ENCODE data around the gene RPSA. TPM values are rescaled to one million over a fixed set of nuclear protein-coding genes. Genes with fewer than 3 reads are reported as not detected.

RPSA gene
- 100 to 1,000 TPM; 644 to 857 (median 730) TPM for total RNA-seq

GRCh38 chr3:39406368-39407258, at the start of gene RPSA:
Gene RPSA, plus strand, starts transcription at chr3:39406720. Its CDS starts 934 bp downstream, at chr3:39407654.
- TF ChIP-seq CTCF (IDR thresholded peaks at IDR 0.05 in 4 of 5, conservative IDR thresholded peaks at IDR 0.05 in 1 of 5), result peak in 4 of 5 experiments; percentile 44 to 54 (median 54)
- peak; percentile 95 to 97 for TF ChIP-seq POLR2A (IDR thresholded peaks at IDR 0.05)
- Histone ChIP-seq H3K9me3 (no peaks in the 10 kb centered on the region), H3K4me1 (peaks cover 17 to 23% of the 10 kb centered on the region in 2 donors), H3K27ac (peak within 1 kb of the TSS; percentile 83 to 96 (median 88)), H3K4me3 (peak within 1 kb of the TSS; percentile 75 to 87 (median 83)), H3K27me3 (no peaks in the 10 kb centered on the region), H3K36me3 (peaks cover 0 to 35% of the 10 kb centered on the region in 2 donors)
- intact Hi-C loops (cut with DNase I; ENCODE audit: low total_unique reads), result loop anchor here (1.0 to 5.0 kb wide), 2 partner anchors 22 to 1051 kb away; partner anchors contain the start of gene RPL14
- in situ Hi-C loops (cut with MboI; ENCODE audit: low sequenced_read_pairs in 4 of 4), result loop anchor here in 1 of 4 donors (25.0 kb wide), 1 partner anchor 906 kb away; the partner anchor contains the start of gene EIF1B
- peak; percentile 93 to 94 for DNase-seq
- peak; percentile 99 to 100 for ATAC-seq

GRCh38 chr3:39358333-39358732, 48.2 kb upstream of the RPSA start:
- Histone ChIP-seq H3K4me1 (no peaks in the 10 kb centered on the region), H3K36me3 (no peaks in the 10 kb centered on the region), H3K4me3 (no peak overlapping the region), H3K27ac (no peak overlapping the region), H3K9me3 (no peaks in the 10 kb centered on the region), H3K27me3 (no peaks in the 10 kb centered on the region)
- ATAC-seq, result no peak
- DNase-seq, result no peak
- TF ChIP-seq CTCF (IDR thresholded peaks at IDR 0.05 in 4 of 5, conservative IDR thresholded peaks at IDR 0.05 in 1 of 5) (no peak), POLR2A (IDR thresholded peaks at IDR 0.05) (no peak)
- in situ Hi-C loops (cut with MboI; ENCODE audit: low sequenced_read_pairs in 4 of 4), result no loop called here
- intact Hi-C loops (cut with DNase I; ENCODE audit: low total_unique reads), result no loop called here

GRCh38 chr3:39361252-39361927, 45.1 kb upstream of the RPSA start:
- Histone ChIP-seq H3K9me3 (no peaks in the 10 kb centered on the region), H3K4me1 (no peaks in the 10 kb centered on the region), H3K4me3 (no peak overlapping the region), H3K27me3 (no peaks in the 10 kb centered on the region), H3K36me3 (no peaks in the 10 kb centered on the region), H3K27ac (no peak overlapping the region)
- in situ Hi-C loops (cut with MboI; ENCODE audit: low sequenced_read_pairs in 4 of 4), result no loop called here
- TF ChIP-seq CTCF (IDR thresholded peaks at IDR 0.05 in 4 of 5, conservative IDR thresholded peaks at IDR 0.05 in 1 of 5) (no peak), POLR2A (IDR thresholded peaks at IDR 0.05) (no peak)
- intact Hi-C loops (cut with DNase I; ENCODE audit: low total_unique reads), result no loop called here
- ATAC-seq (no peak), DNase-seq (no peak)

- ATAC-seq, result no peak
- Histone ChIP-seq H3K27ac (no peak overlapping the region), H3K4me1 (no peaks in the 10 kb centered on the region), H3K4me3 (no peak overlapping the region), H3K27me3 (no peaks in the 10 kb centered on the region), H3K9me3 (no peaks in the 10 kb centered on the region), H3K36me3 (no peaks in the 10 kb centered on the region)
- no peak for DNase-seq
- in situ Hi-C loops (cut with MboI; ENCODE audit: low sequenced_read_pairs in 4 of 4), result no loop called here
- TF ChIP-seq CTCF (IDR thresholded peaks at IDR 0.05 in 4 of 5, conservative IDR thresholded peaks at IDR 0.05 in 1 of 5) (no peak), POLR2A (IDR thresholded peaks at IDR 0.05) (no peak)
- intact Hi-C loops (cut with DNase I; ENCODE audit: low total_unique reads), result no loop called here
These were observed 44.3 kb upstream of the RPSA start for GRCh38 chr3:39362192-39362591.

Measured in gastrocnemius medialis (tissue), 4 donors.